Stomach (tissue), 9 donors: Measurements from ENCODE around the gene CDCA4. TPM values are rescaled to one million over a fixed set of nuclear protein-coding genes. Genes with fewer than 3 reads are reported as not detected.

Experiments
- DNase-seq, 2 donors: peaks; one replicate each; pipeline versions ENCODE4 v3.0.0 to v3.0.0-alpha.2; 2013 to 2019
- H3K27ac ChIP-seq, 5 donors: fragments of 200-600 bp in 4 of 5; sonication (generic) in 4 of 5; one replicate each; pipeline ENCODE4 v1.5.1; 2013 to 2019; ENCODE audit warnings: mild to moderate bottlenecking in 1 of 5, moderate library complexity in 1 of 5
- H3K27me3 ChIP-seq, 3 donors: fragments of 200-600 bp; sonication (generic); one replicate each; pipeline ENCODE4 v1.5.1; 2017 to 2019; ENCODE audit warnings: mixed run types in 1 of 3
- H3K36me3 ChIP-seq, 4 donors: fragments of 200-600 bp; sonication (generic); 1 replicate in 3 of 4; 2 replicates in 1 of 4; pipeline ENCODE4 v1.5.1; 2016 to 2019
- H3K4me1 ChIP-seq, 4 donors: fragments of 200-600 bp; sonication (generic); one replicate each; pipeline ENCODE4 v1.5.1; 2016 to 2019
- H3K4me3 ChIP-seq, 4 donors: fragments of 200-600 bp; sonication (generic) in 3 of 4; one replicate each; pipeline ENCODE4 v1.5.1; 2016 to 2019; ENCODE audit warnings: mild to moderate bottlenecking in 1 of 4
- H3K9me3 ChIP-seq, 4 donors: fragments of 200-600 bp; sonication (generic); one replicate each; pipeline ENCODE4 v1.5.1; 2016 to 2019
- CTCF ChIP-seq, 7 experiments: fragments of 450-650 bp in 4 of 7; fragments of 200-600 bp in 3 of 7; sonication (generic) in 3 of 7; IDR thresholded peaks; one replicate each; pipeline ENCODE4 v1.5.1; 2016 to 2019; ENCODE audit warnings: antibody characterized with exemption in 7 of 7, control low read depth in 2 of 7, mild to moderate bottlenecking in 1 of 7
- EP300 ChIP-seq: sonication (generic); formaldehyde crosslinking; IDR thresholded peaks from one replicate; pipeline ENCODE4 v1.6.1; 2017; ENCODE audit warnings: antibody characterized with exemption
- POLR2A ChIP-seq, 4 donors: fragments of 450-650 bp; IDR thresholded peaks; one replicate each; pipeline ENCODE4 v1.6.1; 2016; ENCODE audit warnings: antibody characterized with exemption in 4 of 4, control low read depth in 2 of 4, mild to moderate bottlenecking in 1 of 4, moderate library complexity in 1 of 4
- POLR2AphosphoS5 ChIP-seq, 3 donors: sonication (generic); formaldehyde crosslinking; IDR thresholded peaks; one replicate each; pipeline ENCODE4 v1.6.1; 2016; ENCODE audit warnings: antibody characterized with exemption in 3 of 3
- WGBS, 5 donors: extraction: QIAGEN DNeasy Blood & Tissue Kit in 3 of 5; methylation state at CpG; one replicate each; pipeline versions ENCODE4 v1.1.5 to v1.1.7; 2013 to 2018; 5-methylcytosine and 5-hydroxymethylcytosine counted together
- intact Hi-C: fragments of 100-400 bp; cut with DNase I; formaldehyde crosslinking; loops from one replicate; pipeline ENCODE4 v1.15.1; 2023; ENCODE audit warnings: low total_unique reads
- polyA plus RNA-seq, 3 donors: library from polyadenylated mRNA; stranded (reverse); fragments of 200-250 nt; gene quantifications; one replicate each; pipeline ENCODE4 v1.2.3, GENCODE V29; 2013
- total RNA-seq, 5 donors: library from RNA; depleted of rRNA; stranded (reverse); fragments of >200 nt; gene quantifications; one replicate each; pipeline versions ENCODE4 v1.1.0 to v1.2.3, GENCODE V29; 2014 to 2016
- donor health status: healthy with polysubstance abuse.
- donor health status: Bipolar disorder and iron deficiency.
- donor health status: healthy.

The CDCA4 gene
- total and polyA plus RNA-seq, 8 donors: 2.9 to 12.3 (median 6.4) TPM

GRCh38 chr14:105062048-105062433 is 41.2 kb upstream of the CDCA4 start:
- H3K9me3 ChIP-seq: no peaks in the 10 kb centered on the region
- peaks cover 0 to 6% (median 0%) of the 10 kb centered on the region in 3 donors for H3K27me3 ChIP-seq
- H3K36me3 ChIP-seq: no peaks in the 10 kb centered on the region
- H3K4me1 ChIP-seq: peaks cover 5 to 54% (median 31%) of the 10 kb centered on the region in 4 donors
- intact Hi-C loops: no loop called here
- no peak for TF ChIP-seq CTCF (IDR thresholded peaks at IDR 0.05)
- no peak for TF ChIP-seq POLR2A (IDR thresholded peaks at IDR 0.05)
- no peak for TF ChIP-seq POLR2AphosphoS5 (IDR thresholded peaks at IDR 0.05)
- TF ChIP-seq EP300: no peak
- peak overlapping the region in 3 of 4 donors; percentile 14 to 42 (median 26) for H3K4me3 ChIP-seq
- 80 to 93% (median 86%) methylated on average over 4 to 7 of the region's 7 CpGs for WGBS, 5 donors
- H3K27ac ChIP-seq: peak overlapping the region; percentile 16 to 76 (median 65)
- DNase-seq: no peak

GRCh38 chr14:105061428-105062047 is 40.7 kb upstream of the CDCA4 start:
- peak; percentile 44 to 45 for DNase-seq
- WGBS, 5 donors: 24 to 43% (median 31%) methylated on average over 8 to 13 of the region's 13 CpGs
- TF ChIP-seq CTCF (IDR thresholded peaks at IDR 0.05) (no peak), POLR2A (IDR thresholded peaks at IDR 0.05) (no peak), POLR2AphosphoS5 (IDR thresholded peaks at IDR 0.05) (no peak)
- Histone ChIP-seq H3K4me1 (peaks cover 5 to 53% (median 31%) of the 10 kb centered on the region in 4 donors), H3K27me3 (peaks cover 0 to 8% (median 0%) of the 10 kb centered on the region in 3 donors), H3K27ac (peak overlapping the region; percentile 16 to 76 (median 65)), H3K9me3 (no peaks in the 10 kb centered on the region), H3K36me3 (peaks cover 0 to 1% (median 0%) of the 10 kb centered on the region in 4 donors), H3K4me3 (peak overlapping the region in 3 of 4 donors; percentile 14 to 42 (median 26))
- intact Hi-C loops: no loop called here

- peaks cover 0 to 11% (median 0%) of the 10 kb centered on the region in 3 donors for H3K27me3 ChIP-seq
- TF ChIP-seq CTCF (IDR thresholded peaks at IDR 0.05) (no peak), POLR2A (IDR thresholded peaks at IDR 0.05) (no peak), EP300 (no peak), POLR2AphosphoS5 (IDR thresholded peaks at IDR 0.05) (no peak)
Observed at GRCh38 chr14:105060751-105061427, 40.0 kb upstream of the CDCA4 start.

GRCh38 chr14:105059925-105060565 is 39.2 kb upstream of the CDCA4 start:
- H3K4me1 ChIP-seq: peaks cover 5 to 53% (median 31%) of the 10 kb centered on the region in 4 donors
- H3K9me3 ChIP-seq: no peaks in the 10 kb centered on the region
- H3K27me3 ChIP-seq: peaks cover 0 to 11% (median 0%) of the 10 kb centered on the region in 3 donors
- 79 to 88% (median 83%) methylated on average over 8 to 16 of the region's 16 CpGs for WGBS, 5 donors
- H3K36me3 ChIP-seq: peaks cover 0 to 16% (median 0%) of the 10 kb centered on the region in 4 donors
- intact Hi-C loops: no loop called here
- TF ChIP-seq CTCF (IDR thresholded peaks at IDR 0.05): no peak
- peak overlapping the region in 4 of 5 donors; percentile 16 to 76 (median 69) for H3K27ac ChIP-seq
- peak overlapping the region in 2 of 4 donors; percentile 26 to 42 for H3K4me3 ChIP-seq
- no peak for DNase-seq

More at GRCh38 chr14:105060751-105061427, 40.0 kb upstream of the CDCA4 start:
- WGBS, 5 donors: 62 to 75% (median 67%) methylated on average over 17 to 30 of the region's 30 CpGs
- Histone ChIP-seq H3K27ac (peak overlapping the region; percentile 16 to 76 (median 65)), H3K4me1 (peaks cover 5 to 53% (median 31%) of the 10 kb centered on the region in 4 donors), H3K4me3 (peak overlapping the region in 3 of 4 donors; percentile 14 to 42 (median 26)), H3K9me3 (no peaks in the 10 kb centered on the region), H3K36me3 (peaks cover 0 to 8% (median 0%) of the 10 kb centered on the region in 4 donors)
- intact Hi-C loops: no loop called here
- peak; percentile 38 to 76 for DNase-seq
